ENCODE results near the gene CADPS2.

DNA sequence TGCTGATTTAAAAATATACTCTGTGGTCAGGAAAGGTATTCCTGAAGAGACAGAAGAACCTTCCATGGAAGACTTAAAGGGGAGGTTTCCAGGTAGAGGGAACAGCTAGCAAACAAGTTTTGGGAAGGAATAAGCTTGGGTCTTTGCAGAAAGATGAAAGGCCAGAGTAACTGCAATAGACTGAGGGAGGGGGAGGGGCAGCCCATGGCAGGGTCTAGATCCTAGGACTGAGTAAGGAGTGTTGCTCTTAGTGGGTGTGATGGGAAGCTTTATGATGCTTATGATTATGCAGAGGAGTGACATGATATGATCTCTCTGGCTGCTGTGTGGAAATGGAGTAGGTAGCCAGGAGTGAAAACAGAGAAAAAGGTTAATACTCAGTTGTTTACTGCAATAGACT is 491.7 kb downstream of the CADPS2 start:
- TF ChIP-seq POLR2A (IDR thresholded peaks at IDR 0.05) (no peak), POLR2AphosphoS5 (IDR thresholded peaks at IDR 0.05) (no peak)
